Fibroblast of mammary gland (primary cell): ENCODE data around the gene MICU2.

Experiments
- DNase-seq: peaks from one replicate; pipeline ENCODE4 v3.0.0-alpha.2; 2010; ENCODE audit warnings: low read depth
- H3K4me3 ChIP-seq: 2 replicates; pipeline ENCODE4 v1.5.1; 2011; ENCODE audit warnings: low read depth, mild to moderate bottlenecking, low read length, moderate library complexity; ENCODE audit not compliant: control insufficient read depth
- CTCF ChIP-seq: conservative IDR thresholded peaks from 2 replicates; pipeline ENCODE4 v1.5.1; 2011; ENCODE audit warnings: low read depth, low read length, inconsistent platforms; ENCODE audit not compliant: control insufficient read depth, insufficient read depth

Gene MICU2

GRCh38 chr13:21517576-21517975 is 86.4 kb downstream of the MICU2 start:
- no peak for DNase-seq
- no peak for TF ChIP-seq CTCF
- no peak overlapping the region for H3K4me3 ChIP-seq

- no peak for TF ChIP-seq CTCF
- no peak overlapping the region for H3K4me3 ChIP-seq
- DNase-seq = no peak
Observed at GRCh38 chr13:21516805-21517204, 87.2 kb downstream of the MICU2 start.

GRCh38 chr13:21511849-21512248 is 92.1 kb downstream of the MICU2 start:
- H3K4me3 ChIP-seq = no peak overlapping the region
- TF ChIP-seq CTCF = no peak
- peak; percentile 33 for DNase-seq

- no peak for DNase-seq
- TF ChIP-seq CTCF = no peak
- H3K4me3 ChIP-seq = no peak overlapping the region
Observed at GRCh38 chr13:21504379-21504778, 99.6 kb downstream of the MICU2 start.

- no peak for DNase-seq
- TF ChIP-seq CTCF = peak; percentile 5
- H3K4me3 ChIP-seq = no peak overlapping the region
Observed at GRCh38 chr13:21501686-21502085, 102.3 kb downstream of the MICU2 start.

- H3K4me3 ChIP-seq = no peak overlapping the region
- DNase-seq = no peak
- no peak for TF ChIP-seq CTCF
Observed at GRCh38 chr13:21486322-21486721, 117.6 kb downstream of the MICU2 start.

GRCh38 chr13:21483748-21484147 is 120.2 kb downstream of the MICU2 start:
- DNase-seq = no peak
- no peak for TF ChIP-seq CTCF
- no peak overlapping the region for H3K4me3 ChIP-seq
